ENCODE measurements around the gene SIRT6. TPM values are rescaled to one million over a fixed set of nuclear protein-coding genes. Genes with fewer than 3 reads are reported as not detected.

SIRT6 gene
- total RNA-seq: 9.0 and 16.3 TPM in 2 replicates

GRCh38 chr19:4182084-4182810 lies at the start of gene SIRT6, which contains the start of gene ANKRD24:
Gene SIRT6 (minus strand): TSS chr19:4182563. CDS start chr19:4182539, 24 bp downstream.
Gene ANKRD24 (plus strand): TSS chr19:4182689. CDS start chr19:4186426, 3,737 bp downstream.

GRCh38 chr19:4229179-4229931 lies 47.0 kb upstream of the SIRT6 start, which contains the start of gene EBI3:
Gene EBI3 (plus strand): TSS chr19:4229523. CDS start chr19:4229551, 28 bp downstream.

Other genes with a start within 250 kb of the SIRT6 start
- gene NMRK2, start 249.5 kb downstream of the SIRT6 start, total RNA-seq: not detected in 2 replicates
- 83.4 and 153 TPM in 2 replicates for gene DAPK3, start 211.5 kb downstream of the SIRT6 start, total RNA-seq
- gene EEF2, start 197.1 kb downstream of the SIRT6 start, total RNA-seq: 2,462 and 3,206 TPM in 2 replicates
- gene PIAS4, start 174.8 kb downstream of the SIRT6 start, total RNA-seq: 11.6 and 13.8 TPM in 2 replicates
- gene ZBTB7A, start 115.7 kb downstream of the SIRT6 start, total RNA-seq: 15.8 and 19.7 TPM in 2 replicates
- 98.9 and 112 TPM in 2 replicates for gene MAP2K2, start 58.4 kb downstream of the SIRT6 start, total RNA-seq
- not detected in 2 replicates for gene CREB3L3, start 28.9 kb downstream of the SIRT6 start, total RNA-seq
- 1.2 and 2.3 TPM in 2 replicates for gene ANKRD24, start 126 bp upstream of the SIRT6 start, total RNA-seq
- gene EBI3, start 47.0 kb upstream of the SIRT6 start, total RNA-seq: 0.19 and 0.28 TPM in 2 replicates
- 9.0 and 16.1 TPM in 2 replicates for gene YJU2, start 64.5 kb upstream of the SIRT6 start, total RNA-seq
- not detected in 2 replicates for gene SHD, start 96.7 kb upstream of the SIRT6 start, total RNA-seq
- gene TMIGD2, start 119.8 kb upstream of the SIRT6 start, total RNA-seq: not detected in 2 replicates
- 4.5 and 12.8 TPM in 2 replicates for gene FSD1, start 122.0 kb upstream of the SIRT6 start, total RNA-seq
- gene STAP2, start 156.3 kb upstream of the SIRT6 start, total RNA-seq: 2.3 and 5.6 TPM in 2 replicates
- gene MPND, start 161.0 kb upstream of the SIRT6 start, total RNA-seq: 3.8 and 4.5 TPM in 2 replicates
- gene SH3GL1, start 218.0 kb upstream of the SIRT6 start, total RNA-seq: 25.7 and 56.7 TPM in 2 replicates
- 3.9 and 33.7 TPM in 2 replicates for gene CHAF1A, start 220.1 kb upstream of the SIRT6 start, total RNA-seq

Measured in regular cardiac myocyte (primary cell).